ENCODE measurements around the gene PHOSPHO2.
A peak's percentile ranks its signal among the peaks of the same experiment; 100 is the strongest.

PHOSPHO2 gene

GRCh38 chr2:169673106-169673505, 21.2 kb upstream of the PHOSPHO2 start:
- Histone ChIP-seq H3K4me3 (replicated peaks; ENCODE audit: low read depth, low read length) (no peak overlapping the region), H3K36me3 (ENCODE audit: control insufficient read depth, insufficient read depth, low read length) (no peaks in the 10 kb centered on the region), H3K27me3 (replicated peaks; ENCODE audit: control insufficient read depth, insufficient read depth, low read length) (no peaks in the 10 kb centered on the region)
- TF ChIP-seq, protein P1, sequence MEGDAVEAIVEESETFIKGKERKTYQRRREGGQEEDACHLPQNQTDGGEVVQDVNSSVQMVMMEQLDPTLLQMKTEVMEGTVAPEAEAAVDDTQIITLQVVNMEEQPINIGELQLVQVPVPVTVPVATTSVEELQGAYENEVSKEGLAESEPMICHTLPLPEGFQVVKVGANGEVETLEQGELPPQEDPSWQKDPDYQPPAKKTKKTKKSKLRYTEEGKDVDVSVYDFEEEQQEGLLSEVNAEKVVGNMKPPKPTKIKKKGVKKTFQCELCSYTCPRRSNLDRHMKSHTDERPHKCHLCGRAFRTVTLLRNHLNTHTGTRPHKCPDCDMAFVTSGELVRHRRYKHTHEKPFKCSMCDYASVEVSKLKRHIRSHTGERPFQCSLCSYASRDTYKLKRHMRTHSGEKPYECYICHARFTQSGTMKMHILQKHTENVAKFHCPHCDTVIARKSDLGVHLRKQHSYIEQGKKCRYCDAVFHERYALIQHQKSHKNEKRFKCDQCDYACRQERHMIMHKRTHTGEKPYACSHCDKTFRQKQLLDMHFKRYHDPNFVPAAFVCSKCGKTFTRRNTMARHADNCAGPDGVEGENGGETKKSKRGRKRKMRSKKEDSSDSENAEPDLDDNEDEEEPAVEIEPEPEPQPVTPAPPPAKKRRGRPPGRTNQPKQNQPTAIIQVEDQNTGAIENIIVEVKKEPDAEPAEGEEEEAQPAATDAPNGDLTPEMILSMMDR (IDR thresholded peaks at IDR 0.05; ENCODE audit: insufficient read depth, low read length, poor library complexity, severe bottlenecking): no peak
- no peak for DNase-seq (ENCODE audit: extremely low read depth, insufficient read length)

DNA sequence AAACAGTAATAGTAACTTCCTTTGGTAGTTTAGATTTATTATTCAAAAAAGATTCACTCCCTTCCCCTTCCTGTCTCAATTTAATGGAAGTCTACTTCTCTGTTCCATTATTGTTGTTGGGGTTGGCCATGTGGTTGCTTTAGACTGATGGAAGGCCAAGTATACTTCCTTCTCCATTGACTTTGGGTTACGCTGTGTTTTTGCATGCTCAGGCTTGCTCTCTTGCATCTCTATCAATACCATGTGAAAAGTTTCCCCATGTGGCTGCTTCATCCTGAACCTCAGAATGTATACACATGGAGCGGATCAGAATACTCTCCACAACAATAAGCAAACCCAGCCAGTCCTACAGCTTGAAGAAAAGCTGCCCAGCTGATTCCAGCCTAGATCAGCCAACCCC, 20.3 kb upstream of the PHOSPHO2 start:
- DNase-seq (ENCODE audit: extremely low read depth, insufficient read length): no peak
- TF ChIP-seq, protein P1 (IDR thresholded peaks at IDR 0.05; ENCODE audit: insufficient read depth, low read length, poor library complexity, severe bottlenecking): no peak
- no peaks in the 10 kb centered on the region for H3K36me3 ChIP-seq (ENCODE audit: control insufficient read depth, insufficient read depth, low read length)

DNA sequence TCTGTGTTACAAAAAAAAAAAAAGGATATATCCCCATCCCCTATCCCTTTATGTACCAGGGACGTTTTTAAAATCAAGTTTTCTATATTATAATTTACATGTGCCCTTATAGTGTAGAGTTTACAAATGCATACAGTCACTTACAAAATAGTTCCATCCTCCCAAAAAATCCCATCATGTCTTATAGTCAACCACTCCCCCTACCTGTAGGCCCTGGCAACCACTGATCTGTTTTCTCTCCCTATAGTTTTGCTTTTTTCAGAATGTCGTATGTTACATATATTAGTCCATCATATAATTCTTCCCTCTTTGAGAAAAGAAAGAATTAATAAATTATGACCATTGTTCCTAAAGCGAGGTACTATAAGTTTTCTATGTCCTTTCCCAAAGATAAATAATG, 17.9 kb upstream of the PHOSPHO2 start:
- TF ChIP-seq, protein P1 (IDR thresholded peaks at IDR 0.05; ENCODE audit: insufficient read depth, low read length, poor library complexity, severe bottlenecking): peak; percentile 29
- no peaks in the 10 kb centered on the region for H3K36me3 ChIP-seq (ENCODE audit: control insufficient read depth, insufficient read depth, low read length)
- no peaks in the 10 kb centered on the region for H3K27me3 ChIP-seq (replicated peaks; ENCODE audit: control insufficient read depth, insufficient read depth, low read length)
- no peak overlapping the region for H3K4me3 ChIP-seq (replicated peaks; ENCODE audit: low read depth, low read length)
- DNase-seq (ENCODE audit: extremely low read depth, insufficient read length): no peak

More for the DNA sequence above, 20.3 kb upstream of the PHOSPHO2 start:
- H3K27me3 ChIP-seq (replicated peaks; ENCODE audit: control insufficient read depth, insufficient read depth, low read length): no peaks in the 10 kb centered on the region
- no peak overlapping the region for H3K4me3 ChIP-seq (replicated peaks; ENCODE audit: low read depth, low read length)

- no peak for DNase-seq (ENCODE audit: extremely low read depth, insufficient read length)
- no peak overlapping the region for H3K4me3 ChIP-seq (replicated peaks; ENCODE audit: low read depth, low read length)
- H3K27me3 ChIP-seq (replicated peaks; ENCODE audit: control insufficient read depth, insufficient read depth, low read length): no peaks in the 10 kb centered on the region
- TF ChIP-seq, protein P1 (IDR thresholded peaks at IDR 0.05; ENCODE audit: insufficient read depth, low read length, poor library complexity, severe bottlenecking): no peak
- H3K36me3 ChIP-seq (ENCODE audit: control insufficient read depth, insufficient read depth, low read length): no peaks in the 10 kb centered on the region
Observed at GRCh38 chr2:169676850-169677249, 17.4 kb upstream of the PHOSPHO2 start.

DNA sequence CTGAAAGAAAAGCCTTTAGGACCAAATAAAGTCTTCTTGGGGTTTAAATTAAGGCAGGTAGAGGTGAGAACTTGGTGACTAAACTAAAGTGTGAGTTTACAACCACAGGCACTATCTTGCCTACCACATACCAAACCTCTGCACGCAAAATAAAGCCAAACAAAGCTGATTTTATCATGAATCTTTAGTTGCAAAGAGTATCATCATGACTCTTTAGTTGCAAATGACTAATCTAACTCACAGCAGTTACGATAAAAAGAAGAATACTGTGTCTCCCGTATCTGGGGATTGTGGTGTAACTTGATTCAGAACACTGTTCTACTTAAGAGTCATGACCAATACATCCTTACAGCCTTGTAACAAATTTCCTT, 11.2 kb upstream of the PHOSPHO2 start:
- no peak for DNase-seq (ENCODE audit: extremely low read depth, insufficient read length)
- H3K36me3 ChIP-seq (ENCODE audit: control insufficient read depth, insufficient read depth, low read length): no peaks in the 10 kb centered on the region
- no peaks in the 10 kb centered on the region for H3K27me3 ChIP-seq (replicated peaks; ENCODE audit: control insufficient read depth, insufficient read depth, low read length)
- TF ChIP-seq, protein P1 (IDR thresholded peaks at IDR 0.05; ENCODE audit: insufficient read depth, low read length, poor library complexity, severe bottlenecking): no peak
- H3K4me3 ChIP-seq (replicated peaks; ENCODE audit: low read depth, low read length): no peak overlapping the region

- H3K27me3 ChIP-seq (replicated peaks; ENCODE audit: control insufficient read depth, insufficient read depth, low read length): no peaks in the 10 kb centered on the region
- TF ChIP-seq, protein P1 (IDR thresholded peaks at IDR 0.05; ENCODE audit: insufficient read depth, low read length, poor library complexity, severe bottlenecking): no peak
- H3K36me3 ChIP-seq (ENCODE audit: control insufficient read depth, insufficient read depth, low read length): no peaks in the 10 kb centered on the region
- no peak for DNase-seq (ENCODE audit: extremely low read depth, insufficient read length)
- no peak overlapping the region for H3K4me3 ChIP-seq (replicated peaks; ENCODE audit: low read depth, low read length)
Observed at GRCh38 chr2:169683425-169684134, 10.7 kb upstream of the PHOSPHO2 start.
